Cerebellar cortex (tissue), 1 donor: ENCODE results near the gene ZNF219.

ENCODE experiments used
- DNase-seq: peaks from one replicate; pipeline ENCODE4 v3.0.0-alpha.2; 2015; ENCODE audit warnings: low spot score

Gene ZNF219

GRCh38 chr14:21086908-21087293 lies 11.6 kb downstream of the ZNF219 start:
- DNase-seq = no peak

- no peak for DNase-seq
Measured at GRCh38 chr14:21084998-21085853, 13.2 kb downstream of the ZNF219 start.

GRCh38 chr14:21084396-21084795 lies 14.1 kb downstream of the ZNF219 start:
- no peak for DNase-seq

- no peak for DNase-seq
Measured at GRCh38 chr14:21083565-21084325, 14.7 kb downstream of the ZNF219 start.

- no peak for DNase-seq
Measured at GRCh38 chr14:21081521-21082142, 16.8 kb downstream of the ZNF219 start.

GRCh38 chr14:21078726-21079125 lies 19.7 kb downstream of the ZNF219 start:
- no peak for DNase-seq

- no peak for DNase-seq
Measured at GRCh38 chr14:21078287-21078686, 20.2 kb downstream of the ZNF219 start.

- DNase-seq = no peak
Measured at GRCh38 chr14:21077672-21078071, 20.8 kb downstream of the ZNF219 start.

GRCh38 chr14:21075719-21076437 lies 22.6 kb downstream of the ZNF219 start:
- no peak for DNase-seq

- DNase-seq = peak; percentile 72
Measured at GRCh38 chr14:21074398-21075272, 23.8 kb downstream of the ZNF219 start.

GRCh38 chr14:21073921-21074320 lies 24.5 kb downstream of the ZNF219 start:
- DNase-seq = no peak

GRCh38 chr14:21072781-21073339 lies 25.6 kb downstream of the ZNF219 start:
- DNase-seq = peak; percentile 20

- DNase-seq = peak; percentile 27
Measured at GRCh38 chr14:21072031-21072473, 26.4 kb downstream of the ZNF219 start.

GRCh38 chr14:21071225-21072030 lies 27.0 kb downstream of the ZNF219 start:
- DNase-seq = peak; percentile 62

- DNase-seq = peak; percentile 61
Measured at GRCh38 chr14:21070610-21071224, 27.7 kb downstream of the ZNF219 start.

- DNase-seq = peak; percentile 65
Measured at GRCh38 chr14:21070083-21070609, 28.3 kb downstream of the ZNF219 start, which contains the start of gene ARHGEF40. ARHGEF40 (plus strand) TSS chr14:21070304; CDS start chr14:21070397, 93 bp downstream.

GRCh38 chr14:21069388-21070082 lies 28.9 kb downstream of the ZNF219 start:
- peak; percentile 53 for DNase-seq
